Kidney (tissue), 14 donors: ENCODE measurements around the gene ZNF609. TPM values are rescaled to one million over a fixed set of nuclear protein-coding genes. Genes with fewer than 3 reads are reported as not detected.

ENCODE experiments used
- DNase-seq, 5 donors: peaks; one replicate each; pipeline ENCODE4 v3.0.0-alpha.2; 2013 to 2020
- FAIRE-seq: peaks from 2 replicates; lab custom pipeline; 2012; peaks lifted over from hg19 to GRCh38; lab: Jason Lieb, UNC
- H3K27ac ChIP-seq, 2 donors: one replicate each; pipeline ENCODE4 v1.7.0; 2013; ENCODE audit warnings: low read depth in 2 of 2, low read length in 2 of 2, inconsistent platforms in 1 of 2
- H3K27me3 ChIP-seq: one replicate; pipeline ENCODE4 v1.7.1; 2013; ENCODE audit warnings: low read length, inconsistent platforms; ENCODE audit not compliant: control insufficient read depth, insufficient read depth
- H3K36me3 ChIP-seq, 3 donors: one replicate each; pipeline versions ENCODE4 v1.7.0 to v1.7.1; 2013; ENCODE audit warnings: low read length in 3 of 3, control low read depth in 1 of 3, inconsistent platforms in 1 of 3; ENCODE audit not compliant: insufficient read depth in 3 of 3, control insufficient read depth in 2 of 3
- H3K4me1 ChIP-seq, 3 donors: one replicate each; pipeline versions ENCODE4 v1.7.0 to v1.7.1; 2013; ENCODE audit warnings: low read length in 3 of 3, inconsistent platforms in 1 of 3, low read depth in 1 of 3; ENCODE audit not compliant: control insufficient read depth in 2 of 3, insufficient read depth in 2 of 3
- H3K4me3 ChIP-seq, 3 donors: one replicate each; pipeline versions ENCODE4 v1.7.0 to v1.8.1; 2013; ENCODE audit warnings: low read length in 3 of 3, control low read depth in 1 of 3, inconsistent platforms in 1 of 3
- H3K9ac ChIP-seq, 3 donors: one replicate each; pipeline versions ENCODE4 v1.7.0 to v1.7.1; 2013; ENCODE audit warnings: low read length in 3 of 3, control low read depth in 1 of 3, inconsistent platforms in 1 of 3
- H3K9me3 ChIP-seq, 3 donors: one replicate each; pipeline versions ENCODE4 v1.7.0 to v1.7.1; 2013; ENCODE audit warnings: low read length in 3 of 3, control low read depth in 1 of 3, inconsistent platforms in 1 of 3; ENCODE audit not compliant: control insufficient read depth in 2 of 3, insufficient read depth in 1 of 3
- intact Hi-C: fragments of 100-400 bp; cut with DNase I; formaldehyde crosslinking; loops from one replicate; pipeline ENCODE4 v1.11.1; 2022
- polyA plus RNA-seq: library from polyadenylated mRNA; stranded (reverse); fragments of 350-450 nt; fragmentation: Illumina TruSeq; extraction: RNeasy Lipid Tissue Mini Kit (QIAGEN cat#74804); gene quantifications from one replicate; pipeline ENCODE4 v1.2.3, GENCODE V29; 2014; ENCODE audit warnings: low read depth, low replicate concordance; ENCODE audit not compliant: insufficient read depth
- total RNA-seq: library from RNA; stranded (reverse); fragmentation: NEBNext Ultra II Directional; extraction: Animal tissue kit (Norgen Biotek cat#: 25700); gene quantifications from one replicate; pipeline ENCODE4 v1.2.1, GENCODE V29; 2021
- TF ChIP-seq, protein P1 (sequence below): IDR thresholded peaks from 3 replicates; pipeline ENCODE4 v1.5.1; 2012; ENCODE audit warnings: mild to moderate bottlenecking, moderate library complexity, borderline replicate concordance; ENCODE audit not compliant: insufficient read depth; ENCODE audit errors: extremely low read depth
- donor health status: control.
- donor health status: control.
- donor health status: control.
- donor health status: control.
- donor health status: control.
- donor health status: DM: yes; HTN: yes; CAD: no.
- donor health status: Normal renal cell carcinoma (clear cell type).

ZNF609 gene
- total and polyA plus RNA-seq, 2 donors from 2014 or later = 3.1 to 37.2 TPM

DNA sequence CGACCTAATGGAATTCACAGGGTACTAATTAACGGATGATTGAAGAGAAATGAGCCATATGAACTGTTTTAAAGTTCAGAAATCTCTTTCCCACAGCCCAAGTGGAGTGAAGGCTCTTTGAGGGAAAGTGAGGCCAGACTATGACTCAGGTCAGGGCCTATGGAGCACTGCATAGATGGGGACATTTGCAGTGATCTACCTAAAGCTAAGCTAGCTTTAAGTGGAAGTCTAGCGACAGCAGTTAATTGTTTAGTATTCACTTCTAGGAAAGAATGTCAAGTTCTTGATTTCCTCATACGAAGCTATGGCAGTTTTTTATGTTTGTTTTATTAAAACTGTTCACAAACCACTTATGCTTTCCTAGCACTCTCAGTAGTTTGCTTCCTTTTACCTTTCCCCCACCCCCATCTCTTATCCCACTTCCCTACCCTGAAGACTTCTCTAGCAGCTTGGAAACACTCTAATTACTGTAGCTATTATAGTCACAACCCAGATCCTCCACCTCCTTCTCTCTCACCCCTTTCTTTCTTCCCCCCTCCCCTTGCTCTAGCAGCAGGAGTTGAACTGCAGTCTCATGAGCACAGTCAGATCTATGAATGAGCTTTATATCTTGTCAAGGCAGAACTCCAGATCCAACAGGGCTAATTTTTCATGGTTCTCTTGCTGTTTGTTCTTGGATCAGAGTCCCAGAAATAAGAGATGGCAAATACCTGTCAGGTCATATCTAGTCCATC is 6.2 kb downstream of the ZNF609 start:
- Histone ChIP-seq H3K36me3 (peaks cover 0 to 3% (median 0%) of the 10 kb centered on the region in 3 donors), H3K4me1 (peaks cover 0 to 25% (median 15%) of the 10 kb centered on the region in 3 donors), H3K27me3 (no peaks in the 10 kb centered on the region), H3K27ac (no peak overlapping the region), H3K9ac (no peak overlapping the region), H3K9me3 (no peaks in the 10 kb centered on the region), H3K4me3 (no peak overlapping the region)
- FAIRE-seq = no peak
- TF ChIP-seq, protein P1, sequence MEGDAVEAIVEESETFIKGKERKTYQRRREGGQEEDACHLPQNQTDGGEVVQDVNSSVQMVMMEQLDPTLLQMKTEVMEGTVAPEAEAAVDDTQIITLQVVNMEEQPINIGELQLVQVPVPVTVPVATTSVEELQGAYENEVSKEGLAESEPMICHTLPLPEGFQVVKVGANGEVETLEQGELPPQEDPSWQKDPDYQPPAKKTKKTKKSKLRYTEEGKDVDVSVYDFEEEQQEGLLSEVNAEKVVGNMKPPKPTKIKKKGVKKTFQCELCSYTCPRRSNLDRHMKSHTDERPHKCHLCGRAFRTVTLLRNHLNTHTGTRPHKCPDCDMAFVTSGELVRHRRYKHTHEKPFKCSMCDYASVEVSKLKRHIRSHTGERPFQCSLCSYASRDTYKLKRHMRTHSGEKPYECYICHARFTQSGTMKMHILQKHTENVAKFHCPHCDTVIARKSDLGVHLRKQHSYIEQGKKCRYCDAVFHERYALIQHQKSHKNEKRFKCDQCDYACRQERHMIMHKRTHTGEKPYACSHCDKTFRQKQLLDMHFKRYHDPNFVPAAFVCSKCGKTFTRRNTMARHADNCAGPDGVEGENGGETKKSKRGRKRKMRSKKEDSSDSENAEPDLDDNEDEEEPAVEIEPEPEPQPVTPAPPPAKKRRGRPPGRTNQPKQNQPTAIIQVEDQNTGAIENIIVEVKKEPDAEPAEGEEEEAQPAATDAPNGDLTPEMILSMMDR = no peak
- intact Hi-C loops = no loop called here
- no peak for DNase-seq

DNA sequence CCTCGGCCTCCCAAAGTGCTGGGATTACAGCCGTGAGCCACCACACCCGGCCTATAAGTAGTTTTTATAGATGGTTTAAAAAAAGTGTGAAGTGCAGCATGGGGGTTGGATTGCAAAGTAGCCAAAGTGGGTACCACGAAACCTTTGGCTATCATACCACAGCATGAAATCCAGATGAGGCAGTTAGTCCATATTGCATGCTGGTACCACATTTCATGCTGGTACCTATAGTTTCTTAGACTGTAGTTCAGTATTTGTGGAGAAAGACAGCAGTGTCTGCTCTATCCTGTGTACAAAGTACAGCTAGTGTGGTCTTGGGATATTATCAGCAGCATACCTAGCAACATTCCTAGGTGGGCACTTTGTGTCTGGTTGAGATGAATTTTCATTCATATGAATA is 11.8 kb downstream of the ZNF609 start:
- intact Hi-C loops = no loop called here
- DNase-seq (no peak), FAIRE-seq (no peak)
- TF ChIP-seq, protein P1 = no peak
- Histone ChIP-seq H3K9ac (no peak overlapping the region), H3K36me3 (peaks cover 0 to 3% (median 0%) of the 10 kb centered on the region in 3 donors), H3K27me3 (no peaks in the 10 kb centered on the region), H3K4me3 (no peak overlapping the region), H3K9me3 (no peaks in the 10 kb centered on the region), H3K4me1 (no peaks in the 10 kb centered on the region), H3K27ac (no peak overlapping the region)

DNA sequence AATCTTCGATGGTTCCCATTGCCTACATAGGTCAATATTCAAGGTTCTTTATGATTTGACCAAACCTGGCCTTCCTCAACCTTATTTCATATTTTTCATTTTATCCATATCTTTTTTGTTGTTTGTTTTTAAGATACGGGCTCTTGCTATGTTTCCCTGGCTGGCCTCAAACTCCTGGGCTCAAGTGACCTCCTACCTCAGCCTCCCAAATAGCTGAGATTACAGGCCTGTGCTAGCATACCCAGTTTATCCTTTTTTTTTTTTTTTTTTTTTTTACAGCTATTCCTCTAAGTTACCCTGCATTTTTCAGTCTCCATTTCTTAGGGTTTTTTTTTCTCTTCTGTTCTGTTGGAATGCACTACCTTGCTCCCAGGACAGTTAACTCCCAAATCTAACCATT is 14.5 kb downstream of the ZNF609 start:
- TF ChIP-seq, protein P1 = no peak
- Histone ChIP-seq H3K4me3 (no peak overlapping the region), H3K36me3 (peaks cover 0 to 3% (median 0%) of the 10 kb centered on the region in 3 donors), H3K27ac (no peak overlapping the region), H3K9ac (no peak overlapping the region), H3K4me1 (no peaks in the 10 kb centered on the region), H3K27me3 (no peaks in the 10 kb centered on the region), H3K9me3 (no peaks in the 10 kb centered on the region)
- DNase-seq (no peak), FAIRE-seq (no peak)
- intact Hi-C loops = no loop called here
